Fibroblast of peridontal ligament (primary cell): ENCODE results near the gene C6orf120.
A peak's percentile ranks its signal among the peaks of the same experiment; 100 is the strongest.

Experiments used
- DNase-seq: peaks from one replicate; pipeline ENCODE4 v3.0.0-alpha.2; 2010; ENCODE audit errors: extremely low read depth

C6orf120 gene

DNA sequence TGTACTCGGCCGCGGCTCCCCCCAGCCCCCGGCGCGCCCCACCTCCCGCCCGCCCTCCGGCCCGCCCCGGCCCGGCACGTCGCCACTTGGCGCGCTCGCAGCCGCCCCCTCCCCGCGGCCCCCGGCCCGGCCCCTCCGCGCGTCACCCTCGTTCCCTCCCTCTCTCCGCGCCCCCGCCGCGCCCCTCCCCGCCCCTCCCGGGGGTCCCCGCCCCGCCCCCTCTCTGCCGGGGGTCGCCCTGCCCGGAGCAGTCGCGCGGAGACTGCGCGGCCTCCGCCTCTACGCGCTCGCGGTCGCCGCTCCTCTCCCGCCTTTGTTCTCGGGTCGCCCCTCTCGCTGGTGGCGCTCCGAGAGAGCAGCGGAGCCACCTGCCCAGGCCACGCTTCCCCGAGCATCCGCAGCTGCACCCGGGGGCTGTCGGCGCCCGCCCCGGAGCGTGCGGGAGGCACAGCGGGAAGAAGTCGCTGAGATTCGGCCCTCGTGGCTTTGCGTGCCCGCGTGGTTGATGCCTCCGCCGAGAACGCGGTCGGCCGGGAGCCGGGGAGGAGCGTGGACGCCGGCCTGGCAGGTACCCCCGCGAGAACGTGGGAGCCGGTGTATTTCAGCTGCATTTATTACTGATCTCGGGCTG is 22.7 kb downstream of the C6orf120 start, which contains the start of gene PHF10:
Gene PHF10, minus strand, starts transcription at position 7 of the 631 bp plus-strand sequence. CDS start 569 bp downstream, outside the sequence.
- DNase-seq = peak; percentile 20

DNA sequence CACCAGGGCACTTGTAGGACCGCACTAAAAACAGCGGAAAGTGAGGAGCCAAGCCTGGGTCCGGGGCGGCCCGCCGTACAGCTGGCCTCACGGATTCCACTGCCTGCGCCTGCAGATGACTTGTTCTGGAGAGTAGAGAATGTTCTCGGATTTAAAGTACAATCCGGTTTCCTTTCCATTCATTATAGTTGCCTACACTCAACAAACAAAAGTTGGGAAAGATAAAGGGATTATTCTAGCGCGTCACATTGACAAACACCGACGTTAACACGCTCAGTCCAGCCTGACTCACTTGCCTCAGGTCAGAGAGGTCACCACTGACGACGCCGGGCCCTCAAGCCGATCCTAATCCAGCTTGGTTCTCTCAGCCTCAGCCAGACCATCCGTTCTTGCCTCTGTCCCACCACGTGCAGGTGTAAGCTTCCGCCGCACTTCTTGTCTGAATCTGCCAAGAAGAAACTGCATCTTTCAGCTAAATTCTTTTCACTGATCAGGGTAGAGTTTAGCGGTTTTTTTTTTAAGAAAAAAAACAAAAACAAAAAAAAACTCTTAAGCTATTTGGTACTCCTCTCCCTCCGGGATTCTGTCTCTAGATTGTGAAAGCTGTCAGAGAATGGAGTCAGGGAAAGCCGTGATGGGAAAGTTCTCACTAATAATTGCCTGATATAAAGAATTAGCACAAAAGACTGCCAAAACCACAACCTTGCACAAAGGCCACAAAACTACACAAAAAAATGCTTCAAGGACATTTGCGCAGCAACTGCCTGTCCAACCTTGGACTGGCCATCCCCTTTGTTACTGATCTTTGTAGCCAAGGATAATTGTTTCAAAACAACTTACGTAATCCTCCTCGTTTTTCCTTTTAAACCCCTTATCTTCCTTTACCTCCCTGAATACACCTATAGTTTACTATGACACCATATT is 23.5 kb downstream of the C6orf120 start:
- peak; percentile 67 for DNase-seq

DNA sequence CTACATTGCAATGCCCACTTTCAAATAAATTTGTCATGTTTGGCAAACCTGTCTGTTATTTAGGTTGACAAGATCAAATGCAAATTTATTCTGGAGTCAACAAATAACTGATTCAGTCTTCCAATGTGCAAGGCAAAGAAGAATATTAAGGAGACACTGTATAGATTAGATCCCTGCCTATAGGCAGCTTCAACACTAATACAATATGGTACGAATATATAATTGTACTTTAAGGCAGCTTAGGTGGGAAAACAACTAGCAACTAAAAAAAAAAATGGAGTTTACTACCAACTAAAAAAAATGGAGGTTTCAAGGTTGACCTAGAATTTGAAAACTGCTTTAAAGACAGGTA is 24.1 kb downstream of the C6orf120 start:
- DNase-seq = no peak

DNA sequence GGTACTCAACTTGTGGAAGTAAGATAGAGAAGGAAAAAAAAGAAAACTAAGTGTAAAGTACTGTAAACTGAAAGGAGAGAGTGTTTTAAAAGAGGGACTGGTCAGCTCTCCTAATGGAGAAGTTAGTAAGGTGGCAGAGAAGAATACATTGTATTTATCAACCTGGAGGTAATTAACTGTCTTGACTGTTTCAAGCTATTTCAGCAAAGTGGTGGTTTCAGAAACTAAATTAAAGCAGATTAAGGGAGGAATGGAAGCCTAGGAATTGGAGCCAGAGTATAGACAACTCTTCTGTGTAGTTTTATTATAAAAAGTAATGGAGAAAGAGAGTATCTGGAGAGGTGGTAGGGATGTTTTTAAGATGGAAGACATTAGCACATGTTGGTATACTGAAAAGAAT is 25.0 kb downstream of the C6orf120 start:
- no peak for DNase-seq

DNA sequence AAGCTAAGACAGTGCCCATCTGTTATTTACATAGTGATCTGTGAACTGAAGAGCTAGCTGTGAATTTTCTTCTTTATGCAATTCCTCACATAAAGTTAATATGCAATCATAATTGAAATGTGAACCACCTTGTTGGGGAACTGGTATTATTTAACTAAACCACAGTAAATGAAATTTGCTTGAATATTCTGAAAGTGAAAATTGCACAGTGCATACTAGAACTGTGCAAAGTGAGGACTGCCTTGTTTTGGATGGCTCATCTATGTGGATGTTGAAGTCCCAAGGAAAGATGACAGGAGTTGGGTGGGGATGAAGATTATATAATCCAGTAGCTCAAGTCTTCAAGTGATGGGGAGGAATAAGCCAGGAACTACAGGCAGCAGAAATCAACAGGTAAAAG is 28.0 kb downstream of the C6orf120 start:
- no peak for DNase-seq

DNA sequence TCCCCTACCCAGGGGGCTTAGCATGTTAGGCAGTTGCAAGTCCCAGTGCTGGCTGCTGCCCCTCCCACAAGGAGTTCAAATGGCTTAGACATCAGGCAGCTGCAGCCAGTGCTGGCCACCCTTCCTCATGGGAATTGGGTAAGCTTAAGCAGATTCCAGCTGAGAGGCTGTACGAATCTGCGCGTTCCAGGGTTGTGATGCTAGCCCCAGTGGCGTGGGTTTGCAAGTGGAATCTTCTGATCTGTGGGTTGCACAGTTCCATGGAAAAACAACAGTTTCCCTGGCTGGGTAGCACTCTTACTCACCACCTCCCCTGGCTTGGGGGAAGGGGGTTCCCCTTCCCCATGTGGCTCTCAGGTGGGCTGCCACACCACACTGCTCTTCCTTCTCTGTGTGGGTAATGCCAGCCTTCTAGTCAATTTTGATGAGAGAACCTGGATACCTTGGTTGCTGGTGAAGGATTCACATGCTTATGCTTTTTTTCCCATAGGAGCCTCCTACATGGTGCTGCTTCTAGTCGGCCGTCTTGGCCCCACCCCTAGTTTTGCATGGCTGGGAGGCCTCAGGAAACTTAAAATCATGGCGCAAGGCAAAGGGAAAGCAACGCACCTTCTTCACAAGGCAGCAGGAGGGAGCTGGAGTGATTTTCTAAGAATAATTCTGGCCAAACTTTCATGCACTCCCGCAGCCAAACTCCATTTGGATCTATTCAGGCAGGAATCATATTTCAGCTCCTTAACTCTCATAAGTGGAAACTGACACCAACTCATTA is 36.5 kb downstream of the C6orf120 start:
- peak; percentile 59 for DNase-seq

DNA sequence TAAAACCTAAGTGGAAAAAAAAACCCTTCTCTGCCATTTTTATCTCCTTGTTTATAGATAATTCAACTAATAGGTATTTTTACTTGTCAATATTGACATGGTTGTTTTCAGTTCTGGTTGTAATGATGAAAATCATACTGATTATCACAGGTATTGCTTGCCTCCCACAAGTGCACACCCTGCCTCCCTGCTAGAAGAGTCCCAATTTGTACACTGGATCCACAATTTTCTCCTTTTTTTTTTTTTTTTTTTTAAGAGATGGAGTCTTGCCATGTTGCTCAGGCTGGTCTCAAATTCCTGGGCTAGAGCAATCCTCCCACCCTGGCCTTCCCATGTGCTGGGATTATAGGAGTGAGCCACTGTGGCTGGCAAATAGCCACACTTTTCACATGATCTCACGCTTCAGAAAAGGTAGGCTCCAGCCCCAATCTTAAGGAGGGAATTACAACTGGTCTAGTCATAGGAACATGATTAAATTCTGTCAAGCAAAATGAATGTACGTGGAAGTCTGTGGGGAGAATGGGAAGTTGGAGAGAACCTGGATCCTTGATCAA is 37.1 kb downstream of the C6orf120 start:
- peak; percentile 4 for DNase-seq

DNA sequence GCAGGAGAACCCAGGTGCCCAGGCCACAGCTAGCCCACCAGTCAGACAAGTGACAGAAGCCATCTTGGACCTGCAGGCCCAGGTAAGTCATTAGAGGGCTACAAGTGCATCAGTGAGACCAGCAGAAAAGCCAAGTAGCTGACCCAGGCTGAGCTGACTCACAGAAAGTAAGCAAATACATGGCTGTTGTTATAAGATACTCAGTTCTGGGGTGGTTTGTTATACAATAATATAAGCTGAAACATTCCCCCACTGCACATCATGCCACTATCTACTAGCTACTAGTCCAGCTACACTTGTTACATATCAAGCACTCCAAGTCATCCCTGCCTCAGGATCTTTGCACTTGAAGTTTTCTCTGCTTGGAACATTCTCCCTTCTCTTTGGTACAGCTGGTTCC is 39.4 kb downstream of the C6orf120 start:
- no peak for DNase-seq

DNA sequence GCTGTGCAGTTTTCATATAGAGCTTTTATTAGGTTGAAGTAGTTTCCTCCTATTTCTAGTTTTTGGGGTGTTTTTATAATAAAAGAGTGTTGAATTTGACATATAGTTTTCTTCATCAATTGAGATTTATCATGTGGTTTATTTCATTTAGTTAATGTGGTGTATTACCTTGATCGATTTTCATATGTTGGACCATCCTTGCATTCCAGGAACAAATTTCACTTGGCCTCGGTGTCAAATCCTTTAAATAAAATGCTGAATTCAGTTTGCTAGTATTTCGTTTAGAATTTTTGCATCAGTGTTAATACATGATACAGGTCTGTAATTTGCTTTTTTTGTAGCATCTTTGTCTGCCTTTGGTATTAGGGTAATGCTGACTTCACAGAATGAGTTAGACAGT is 43.5 kb downstream of the C6orf120 start:
- DNase-seq = no peak

DNA sequence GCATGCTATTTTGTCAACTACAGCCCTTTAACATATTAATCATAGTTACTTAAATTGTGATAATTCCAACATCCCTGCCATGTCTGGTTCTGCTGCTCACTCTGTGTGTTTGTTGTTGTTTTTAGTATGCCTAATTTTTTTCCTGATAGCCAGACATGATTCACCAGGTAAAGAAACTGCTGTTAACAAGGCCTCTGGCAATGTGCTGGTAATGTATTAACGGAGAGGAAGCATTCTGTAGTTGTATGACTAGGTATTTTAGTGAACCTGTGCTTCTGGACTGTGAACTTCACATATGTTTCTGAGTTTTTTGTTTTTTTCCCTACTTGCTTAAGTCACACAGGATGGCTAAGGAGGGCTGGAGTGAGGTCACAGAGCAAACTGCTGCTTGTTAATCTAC is 44.6 kb downstream of the C6orf120 start:
- DNase-seq = no peak

DNA sequence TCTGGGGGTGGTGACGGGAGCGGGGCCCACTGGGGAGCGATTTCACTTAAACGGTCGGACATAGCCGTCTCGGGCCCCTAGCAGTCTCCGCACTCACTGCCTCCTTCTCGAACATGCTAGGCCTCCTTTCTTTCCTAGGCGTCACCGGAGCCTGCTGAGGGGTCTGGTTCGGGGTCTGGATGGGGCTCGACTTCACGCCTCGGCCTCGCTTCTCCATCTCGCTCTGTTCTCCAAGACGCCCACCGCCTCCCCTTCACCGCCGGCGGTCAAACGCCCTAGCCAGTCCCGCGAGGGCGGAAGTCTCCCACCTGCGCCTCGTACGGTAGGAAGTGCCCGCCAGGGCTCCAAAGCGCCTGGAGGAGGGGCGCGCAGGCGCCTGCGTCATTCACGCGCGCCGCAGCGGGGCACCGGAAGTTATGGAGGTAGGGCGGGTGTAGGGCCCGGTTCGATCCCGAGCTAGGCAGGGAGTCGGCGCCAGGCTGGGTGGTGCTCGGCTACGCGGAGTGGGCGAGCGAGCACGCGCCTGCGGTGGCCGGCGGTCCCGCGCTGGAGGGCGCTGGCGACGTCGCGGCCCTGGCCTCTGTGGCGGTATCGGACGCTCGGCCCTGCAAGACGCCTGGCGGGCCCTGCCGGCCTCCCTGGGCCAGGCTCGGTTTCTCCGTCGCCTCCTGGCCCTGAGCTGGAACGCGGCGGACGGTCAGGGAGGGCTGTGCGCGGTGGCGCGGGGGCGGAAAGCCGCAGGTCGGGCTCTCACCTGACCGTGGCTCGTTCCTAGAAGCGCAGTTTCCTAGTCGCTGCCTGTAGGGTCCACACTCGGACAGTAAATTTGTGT is 49.5 kb downstream of the C6orf120 start, which contains the start of the genes DYNLT2 and ERMARD:
Gene DYNLT2, minus strand, starts transcription at position 331 of the 832 bp plus-strand sequence. Its CDS starts 114 bp downstream, at position 217.
Gene ERMARD, plus strand, starts transcription at position 381 of the 832 bp plus-strand sequence. Its CDS starts 36 bp downstream, at position 417.
- DNase-seq = peak; percentile 91

DNA sequence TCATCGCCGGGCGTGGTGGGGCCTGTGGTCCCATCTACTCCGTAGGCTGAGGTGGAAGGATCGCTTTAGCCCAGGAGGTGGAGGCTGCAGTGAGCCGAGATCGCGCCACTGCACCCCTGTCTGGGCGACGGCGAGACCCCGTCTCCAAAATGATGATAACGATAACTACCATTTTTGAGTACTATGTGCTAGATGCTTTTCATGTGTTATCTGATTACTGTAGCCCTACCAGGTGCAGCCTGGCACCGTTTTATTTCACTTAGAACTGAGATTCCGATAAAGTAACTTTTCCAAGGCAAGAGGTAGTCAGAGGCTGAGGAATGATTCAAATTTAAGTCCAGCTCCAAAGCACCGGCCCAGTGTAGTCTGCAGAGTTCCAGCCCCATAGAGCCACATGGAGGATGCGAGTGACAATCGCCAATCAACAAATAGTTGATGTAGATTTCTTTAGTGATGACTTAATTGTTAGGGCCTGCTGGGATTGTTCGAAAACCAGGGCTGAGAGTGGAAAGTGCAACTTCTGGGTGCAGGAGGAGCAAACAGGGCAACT is 50.2 kb downstream of the C6orf120 start:
- DNase-seq = peak; percentile 21
